NCI-H2029 treated with DMSO at 0.1 percent for 48 hours (cell line): ENCODE results near the gene CDC42BPG.

ENCODE experiments used
- DNase-seq: peaks from one replicate; lab custom pipeline; 2025; lab: John Stamatoyannopoulos, UW

The CDC42BPG gene

GRCh38 chr11:64844330-64845128 is at the start of gene CDC42BPG:
CDC42BPG (minus strand) TSS chr11:64844653; CDS start chr11:64844569, 84 bp downstream.
- peak; percentile 50 for DNase-seq

- DNase-seq = no peak
These were observed 49.0 kb upstream of the CDC42BPG start for GRCh38 chr11:64893194-64894069.

- no peak for DNase-seq
These were observed 48.4 kb upstream of the CDC42BPG start for GRCh38 chr11:64892838-64893193.

- no peak for DNase-seq
These were observed 48.0 kb upstream of the CDC42BPG start for GRCh38 chr11:64892411-64892831.

- DNase-seq = no peak
These were observed 47.4 kb upstream of the CDC42BPG start for GRCh38 chr11:64891880-64892279.

- DNase-seq = no peak
These were observed 46.9 kb upstream of the CDC42BPG start for GRCh38 chr11:64891215-64891848.

GRCh38 chr11:64890522-64890939 is 46.1 kb upstream of the CDC42BPG start:
- no peak for DNase-seq

GRCh38 chr11:64888729-64889511 is 44.5 kb upstream of the CDC42BPG start:
- no peak for DNase-seq

GRCh38 chr11:64888406-64888728 is 43.9 kb upstream of the CDC42BPG start:
- no peak for DNase-seq

- DNase-seq = peak; percentile 3
These were observed 43.4 kb upstream of the CDC42BPG start for GRCh38 chr11:64887757-64888405.

GRCh38 chr11:64887234-64887756 is 42.8 kb upstream of the CDC42BPG start:
- no peak for DNase-seq

- DNase-seq = no peak
These were observed 41.2 kb upstream of the CDC42BPG start for GRCh38 chr11:64885367-64886286.

- no peak for DNase-seq
These were observed 39.6 kb upstream of the CDC42BPG start for GRCh38 chr11:64884019-64884418.

- DNase-seq = no peak
These were observed 39.1 kb upstream of the CDC42BPG start for GRCh38 chr11:64883575-64883974.

GRCh38 chr11:64882243-64882642 is 37.8 kb upstream of the CDC42BPG start:
- DNase-seq = no peak

- no peak for DNase-seq
These were observed 37.0 kb upstream of the CDC42BPG start for GRCh38 chr11:64881476-64881875.

- no peak for DNase-seq
These were observed 36.0 kb upstream of the CDC42BPG start for GRCh38 chr11:64880240-64881001.

- no peak for DNase-seq
These were observed 34.9 kb upstream of the CDC42BPG start for GRCh38 chr11:64879244-64879900.
